GM23338 (cell line): ENCODE measurements around the gene SLIT1. TPM values are rescaled to one million over a fixed set of nuclear protein-coding genes. Genes with fewer than 3 reads are reported as not detected.

Source experiments
- ATAC-seq: fragments of 200-7000 bp; cut with Tn5 transposase; 3 replicates; pipeline ENCODE4 v1.9.1; 2020
- DNase-seq: peaks from one replicate; pipeline ENCODE4 v3.0.0-alpha.2; 2015; ENCODE audit warnings: low spot score
- H2AFZ ChIP-seq: fragments of 200-600 bp; sonication (generic); 2 replicates; pipeline ENCODE4 v1.8.0; 2016; ENCODE audit warnings: antibody characterized with exemption, mild to moderate bottlenecking, moderate library complexity
- H3F3A ChIP-seq: fragments of 200-600 bp; sonication (generic); replicated peaks from 2 replicates; pipeline ENCODE4 v1.8.0; 2017; ENCODE audit warnings: antibody characterized with exemption, mixed run types, low read depth
- H3K27ac ChIP-seq: fragments of 200-600 bp; sonication (generic); 2 replicates; pipeline ENCODE4 v1.6.1; 2016; ENCODE audit warnings: low read depth
- H3K27me3 ChIP-seq: fragments of 200-600 bp; sonication (generic); 2 replicates; pipeline ENCODE4 v1.8.0; 2016; ENCODE audit warnings: mild to moderate bottlenecking, mixed run types, moderate library complexity; ENCODE audit not compliant: insufficient read depth
- H3K36me3 ChIP-seq: fragments of 200-600 bp; sonication (generic); 2 replicates; pipeline ENCODE4 v1.8.0; 2016; ENCODE audit warnings: mild to moderate bottlenecking; ENCODE audit not compliant: insufficient read depth
- H3K4me1 ChIP-seq: fragments of 200-600 bp; sonication (generic); 2 replicates; pipeline ENCODE4 v1.8.0; 2016; ENCODE audit warnings: mild to moderate bottlenecking, moderate library complexity; ENCODE audit not compliant: insufficient read depth
- H3K4me2 ChIP-seq: fragments of 200-600 bp; sonication (generic); 2 replicates; pipeline ENCODE4 v1.7.1; 2017; ENCODE audit warnings: mixed run types
- H3K4me3 ChIP-seq: fragments of 200-600 bp; sonication (generic); 2 replicates; pipeline ENCODE4 v1.6.1; 2016; ENCODE audit warnings: mixed run types
- H3K79me2 ChIP-seq: fragments of 200-600 bp; sonication (generic); replicated peaks from 2 replicates; pipeline ENCODE4 v1.8.0; 2017; ENCODE audit warnings: mild to moderate bottlenecking; ENCODE audit not compliant: insufficient read depth
- H3K9me2 ChIP-seq: fragments of 200-600 bp; sonication (generic); 2 replicates; pipeline ENCODE4 v1.8.0; 2017; ENCODE audit not compliant: insufficient read depth
- H4K20me1 ChIP-seq: fragments of 200-600 bp; sonication (generic); replicated peaks from 2 replicates; pipeline ENCODE4 v1.8.0; 2017; ENCODE audit warnings: mild to moderate bottlenecking; ENCODE audit not compliant: insufficient read depth
- H3K27ac Mint-ChIP-seq: 2 replicates; pipeline ENCODE4 v1.8.0; 2020; ENCODE audit warnings: inconsistent platforms, mild to moderate bottlenecking, moderate library complexity, mixed read lengths
- H3K27me3 Mint-ChIP-seq: 3 replicates; pipeline ENCODE4 v1.8.0; 2022; ENCODE audit warnings: low read depth, mild to moderate bottlenecking, moderate library complexity, mixed read lengths, inconsistent platforms; ENCODE audit not compliant: insufficient read depth, poor library complexity
- H3K36me3 Mint-ChIP-seq: 3 replicates; pipeline ENCODE4 v1.8.0; 2021; ENCODE audit warnings: low read depth, mild to moderate bottlenecking, inconsistent platforms, moderate library complexity, mixed read lengths
- H3K4me1 Mint-ChIP-seq: 3 replicates; pipeline ENCODE4 v1.8.0; 2020; ENCODE audit warnings: mild to moderate bottlenecking, inconsistent platforms, mixed read lengths
- H3K4me3 Mint-ChIP-seq: 3 replicates; pipeline ENCODE4 v1.8.0; 2021; ENCODE audit warnings: moderate library complexity, mild to moderate bottlenecking, inconsistent platforms, mixed read lengths
- H3K9me3 Mint-ChIP-seq: 3 replicates; pipeline ENCODE4 v1.8.0; 2020; ENCODE audit warnings: moderate library complexity, mild to moderate bottlenecking, inconsistent platforms, mixed read lengths
- CREB1 ChIP-seq: fragments of 250-450 bp; sonication (Bioruptor Pico); IDR thresholded peaks from 2 replicates; pipeline ENCODE4 v1.5.0; 2020; ENCODE audit warnings: low read depth, mild to moderate bottlenecking, moderate library complexity
- EZH2 ChIP-seq: fragments of 200-600 bp; sonication (generic); IDR thresholded peaks from one replicate; pipeline ENCODE4 v1.8.0; 2017; ENCODE audit warnings: antibody characterized with exemption, mild to moderate bottlenecking, low read depth; ENCODE audit not compliant: unreplicated experiment
- EZH2phosphoT487 ChIP-seq: fragments of 200-600 bp; sonication (generic); IDR thresholded peaks from one replicate; pipeline ENCODE4 v1.8.1; 2018; ENCODE audit warnings: antibody characterized with exemption; ENCODE audit not compliant: unreplicated experiment
- JUNB ChIP-seq: IDR thresholded peaks from one replicate; pipeline ENCODE4 v1.6.1; 2016; ENCODE audit warnings: antibody characterized with exemption; ENCODE audit not compliant: unreplicated experiment
- POLR2AphosphoS5 ChIP-seq: IDR thresholded peaks from 2 replicates; pipeline ENCODE4 v1.6.1; 2016; ENCODE audit warnings: antibody characterized with exemption, low read depth
- polyA plus RNA-seq: library from polyadenylated mRNA; unstranded; fragments of >200 nt; fragmentation: Nextera tagmentation; extraction: Ambion mirVana; gene quantifications from 2 replicates; pipeline ENCODE4 v1.2.1, GENCODE V29; 2016
- total RNA-seq: library from RNA; depleted of rRNA; stranded (reverse); fragments of >200 nt; shearing (Covaris generic); gene quantifications from 2 replicates; pipeline ENCODE4 v1.2.3, GENCODE V29; 2014
- TF ChIP-seq, protein P1 (sequence below): fragments of 250-450 bp; sonication (Bioruptor Pico); IDR thresholded peaks from 2 replicates; pipeline ENCODE4 v1.5.0; 2020; ENCODE audit warnings: mild to moderate bottlenecking, moderate library complexity
- TF ChIP-seq, protein P2 (sequence below): IDR thresholded peaks from 2 replicates; pipeline ENCODE4 v1.6.1; 2016; ENCODE audit warnings: antibody characterized with exemption
- TF ChIP-seq, protein P3 (sequence below), 2 experiments: fragments of 200-600 bp in 1 of 2; sonication (generic) in 1 of 2; conservative IDR thresholded peaks; 2 replicates each; pipeline versions ENCODE4 v1.5.1 to v1.6.1; 2016 to 2017; ENCODE audit warnings: antibody characterized with exemption in 2 of 2, low read depth in 2 of 2, mild to moderate bottlenecking in 2 of 2, moderate library complexity in 1 of 2

Gene SLIT1
- total and polyA plus RNA-seq, 2 experiments from 2014 or later: 0.76 to 1.7 TPM

DNA sequence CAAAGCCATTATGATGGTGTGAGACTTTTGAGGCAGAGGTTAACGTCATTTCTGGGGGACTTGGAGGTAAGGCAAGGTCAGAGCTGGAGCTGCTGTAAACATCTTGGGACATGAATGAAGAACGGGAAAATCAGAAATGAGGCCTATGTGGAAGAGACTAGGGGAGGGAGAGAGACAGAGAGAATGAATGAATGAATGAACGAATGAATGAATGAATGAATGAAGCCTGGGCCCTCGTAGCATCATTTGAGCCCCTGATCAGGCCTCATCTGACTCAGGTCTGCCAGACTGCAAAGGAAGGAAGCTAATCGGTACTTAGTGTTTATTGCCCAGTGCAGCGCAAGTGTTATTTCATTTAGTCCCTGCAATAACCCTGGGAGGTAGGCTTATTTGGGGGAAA lies 79.6 kb downstream of the SLIT1 start:
- H3K27me3 ChIP-seq: no peaks in the 10 kb centered on the region
- no peaks in the 10 kb centered on the region for H4K20me1 ChIP-seq
- no peak overlapping the region for H3K4me2 ChIP-seq
- H3K27ac ChIP-seq: no peak overlapping the region
- no peak for DNase-seq
- peaks cover 4% of the 10 kb centered on the region; the same call in 1 of the 2 replicates for H3K4me1 ChIP-seq
- no peaks in the 10 kb centered on the region for H3K79me2 ChIP-seq
- Mint-ChIP-seq H3K4me1 (peaks cover 18% of the 10 kb centered on the region), H3K4me3 (no peak overlapping the region), H3K27ac (no peak overlapping the region), H3K9me3 (no peaks in the 10 kb centered on the region), H3K36me3 (no peaks in the 10 kb centered on the region), H3K27me3 (peaks cover 17% of the 10 kb centered on the region)
- TF ChIP-seq, protein P1, sequence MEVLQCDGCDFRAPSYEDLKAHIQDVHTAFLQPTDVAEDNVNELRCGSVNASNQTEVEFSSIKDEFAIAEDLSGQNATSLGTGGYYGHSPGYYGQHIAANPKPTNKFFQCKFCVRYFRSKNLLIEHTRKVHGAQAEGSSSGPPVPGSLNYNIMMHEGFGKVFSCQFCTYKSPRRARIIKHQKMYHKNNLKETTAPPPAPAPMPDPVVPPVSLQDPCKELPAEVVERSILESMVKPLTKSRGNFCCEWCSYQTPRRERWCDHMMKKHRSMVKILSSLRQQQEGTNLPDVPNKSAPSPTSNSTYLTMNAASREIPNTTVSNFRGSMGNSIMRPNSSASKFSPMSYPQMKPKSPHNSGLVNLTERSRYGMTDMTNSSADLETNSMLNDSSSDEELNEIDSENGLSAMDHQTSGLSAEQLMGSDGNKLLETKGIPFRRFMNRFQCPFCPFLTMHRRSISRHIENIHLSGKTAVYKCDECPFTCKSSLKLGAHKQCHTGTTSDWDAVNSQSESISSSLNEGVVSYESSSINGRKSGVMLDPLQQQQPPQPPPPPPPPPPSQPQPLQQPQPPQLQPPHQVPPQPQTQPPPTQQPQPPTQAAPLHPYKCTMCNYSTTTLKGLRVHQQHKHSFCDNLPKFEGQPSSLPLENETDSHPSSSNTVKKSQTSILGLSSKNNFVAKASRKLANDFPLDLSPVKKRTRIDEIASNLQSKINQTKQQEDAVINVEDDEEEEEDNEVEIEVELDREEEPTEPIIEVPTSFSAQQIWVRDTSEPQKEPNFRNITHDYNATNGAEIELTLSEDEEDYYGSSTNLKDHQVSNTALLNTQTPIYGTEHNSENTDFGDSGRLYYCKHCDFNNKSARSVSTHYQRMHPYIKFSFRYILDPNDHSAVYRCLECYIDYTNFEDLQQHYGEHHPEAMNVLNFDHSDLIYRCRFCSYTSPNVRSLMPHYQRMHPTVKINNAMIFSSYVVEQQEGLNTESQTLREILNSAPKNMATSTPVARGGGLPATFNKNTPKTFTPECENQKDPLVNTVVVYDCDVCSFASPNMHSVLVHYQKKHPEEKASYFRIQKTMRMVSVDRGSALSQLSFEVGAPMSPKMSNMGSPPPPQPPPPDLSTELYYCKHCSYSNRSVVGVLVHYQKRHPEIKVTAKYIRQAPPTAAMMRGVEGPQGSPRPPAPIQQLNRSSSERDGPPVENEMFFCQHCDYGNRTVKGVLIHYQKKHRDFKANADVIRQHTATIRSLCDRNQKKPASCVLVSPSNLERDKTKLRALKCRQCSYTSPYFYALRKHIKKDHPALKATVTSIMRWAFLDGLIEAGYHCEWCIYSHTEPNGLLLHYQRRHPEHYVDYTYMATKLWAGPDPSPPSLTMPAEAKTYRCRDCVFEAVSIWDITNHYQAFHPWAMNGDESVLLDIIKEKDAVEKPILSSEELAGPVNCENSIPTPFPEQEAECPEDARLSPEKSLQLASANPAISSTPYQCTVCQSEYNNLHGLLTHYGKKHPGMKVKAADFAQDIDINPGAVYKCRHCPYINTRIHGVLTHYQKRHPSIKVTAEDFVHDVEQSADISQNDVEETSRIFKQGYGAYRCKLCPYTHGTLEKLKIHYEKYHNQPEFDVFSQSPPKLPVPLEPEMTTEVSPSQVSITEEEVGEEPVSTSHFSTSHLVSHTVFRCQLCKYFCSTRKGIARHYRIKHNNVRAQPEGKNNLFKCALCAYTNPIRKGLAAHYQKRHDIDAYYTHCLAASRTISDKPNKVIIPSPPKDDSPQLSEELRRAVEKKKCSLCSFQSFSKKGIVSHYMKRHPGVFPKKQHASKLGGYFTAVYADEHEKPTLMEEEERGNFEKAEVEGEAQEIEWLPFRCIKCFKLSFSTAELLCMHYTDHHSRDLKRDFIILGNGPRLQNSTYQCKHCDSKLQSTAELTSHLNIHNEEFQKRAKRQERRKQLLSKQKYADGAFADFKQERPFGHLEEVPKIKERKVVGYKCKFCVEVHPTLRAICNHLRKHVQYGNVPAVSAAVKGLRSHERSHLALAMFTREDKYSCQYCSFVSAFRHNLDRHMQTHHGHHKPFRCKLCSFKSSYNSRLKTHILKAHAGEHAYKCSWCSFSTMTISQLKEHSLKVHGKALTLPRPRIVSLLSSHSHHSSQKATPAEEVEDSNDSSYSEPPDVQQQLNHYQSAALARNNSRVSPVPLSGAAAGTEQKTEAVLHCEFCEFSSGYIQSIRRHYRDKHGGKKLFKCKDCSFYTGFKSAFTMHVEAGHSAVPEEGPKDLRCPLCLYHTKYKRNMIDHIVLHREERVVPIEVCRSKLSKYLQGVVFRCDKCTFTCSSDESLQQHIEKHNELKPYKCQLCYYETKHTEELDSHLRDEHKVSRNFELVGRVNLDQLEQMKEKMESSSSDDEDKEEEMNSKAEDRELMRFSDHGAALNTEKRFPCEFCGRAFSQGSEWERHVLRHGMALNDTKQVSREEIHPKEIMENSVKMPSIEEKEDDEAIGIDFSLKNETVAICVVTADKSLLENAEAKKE (CRISPR knock-in tag): no peak
- TF ChIP-seq, protein P2, sequence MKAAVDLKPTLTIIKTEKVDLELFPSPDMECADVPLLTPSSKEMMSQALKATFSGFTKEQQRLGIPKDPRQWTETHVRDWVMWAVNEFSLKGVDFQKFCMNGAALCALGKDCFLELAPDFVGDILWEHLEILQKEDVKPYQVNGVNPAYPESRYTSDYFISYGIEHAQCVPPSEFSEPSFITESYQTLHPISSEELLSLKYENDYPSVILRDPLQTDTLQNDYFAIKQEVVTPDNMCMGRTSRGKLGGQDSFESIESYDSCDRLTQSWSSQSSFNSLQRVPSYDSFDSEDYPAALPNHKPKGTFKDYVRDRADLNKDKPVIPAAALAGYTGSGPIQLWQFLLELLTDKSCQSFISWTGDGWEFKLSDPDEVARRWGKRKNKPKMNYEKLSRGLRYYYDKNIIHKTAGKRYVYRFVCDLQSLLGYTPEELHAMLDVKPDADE: no peak
- TF ChIP-seq JUNB: no peak
- TF ChIP-seq EZH2phosphoT487: no peak
- H2AFZ ChIP-seq: no peak overlapping the region
- no peaks in the 10 kb centered on the region for H3F3A ChIP-seq
- H3K4me3 ChIP-seq: no peak overlapping the region
- H3K9me2 ChIP-seq: no peaks in the 10 kb centered on the region
- no peaks in the 10 kb centered on the region for H3K36me3 ChIP-seq
- ATAC-seq: no peak

DNA sequence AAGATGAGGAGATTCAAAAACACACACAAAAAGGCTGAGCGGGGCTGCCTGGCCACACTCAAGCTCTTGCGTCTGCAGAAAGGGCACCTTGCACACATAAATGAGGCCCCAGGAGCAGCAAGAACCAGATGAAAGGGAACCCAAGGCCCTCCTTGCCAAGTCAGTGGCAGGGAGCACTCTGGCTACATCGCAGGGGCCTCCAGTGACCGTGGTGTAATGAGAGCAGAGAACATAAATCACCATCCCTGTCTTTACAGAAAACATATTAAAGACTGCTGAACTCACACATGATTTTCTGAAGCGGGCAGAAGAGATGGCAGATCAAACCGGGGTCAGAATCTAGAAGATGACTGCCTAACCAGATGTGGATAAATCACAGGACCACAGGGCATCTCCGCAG lies 80.5 kb downstream of the SLIT1 start:
- no peak for DNase-seq
- no peak overlapping the region for H3K4me3 Mint-ChIP-seq
- peaks cover 16% of the 10 kb centered on the region for H3K27me3 Mint-ChIP-seq
- H3K27ac Mint-ChIP-seq: no peak overlapping the region
- H3K4me1 Mint-ChIP-seq: peaks cover 25% of the 10 kb centered on the region
- no peak overlapping the region for H2AFZ ChIP-seq
- H3K4me2 ChIP-seq: no peak overlapping the region
- no peak for ATAC-seq
- H3K79me2 ChIP-seq: no peaks in the 10 kb centered on the region
- H3K4me1 ChIP-seq: peaks cover 13% of the 10 kb centered on the region
- H3K27ac ChIP-seq: no peak overlapping the region
- no peaks in the 10 kb centered on the region for H3K36me3 ChIP-seq
- TF ChIP-seq, protein P2: no peak
- TF ChIP-seq CREB1: no peak
- no peak for TF ChIP-seq EZH2phosphoT487
- TF ChIP-seq, protein P3, sequence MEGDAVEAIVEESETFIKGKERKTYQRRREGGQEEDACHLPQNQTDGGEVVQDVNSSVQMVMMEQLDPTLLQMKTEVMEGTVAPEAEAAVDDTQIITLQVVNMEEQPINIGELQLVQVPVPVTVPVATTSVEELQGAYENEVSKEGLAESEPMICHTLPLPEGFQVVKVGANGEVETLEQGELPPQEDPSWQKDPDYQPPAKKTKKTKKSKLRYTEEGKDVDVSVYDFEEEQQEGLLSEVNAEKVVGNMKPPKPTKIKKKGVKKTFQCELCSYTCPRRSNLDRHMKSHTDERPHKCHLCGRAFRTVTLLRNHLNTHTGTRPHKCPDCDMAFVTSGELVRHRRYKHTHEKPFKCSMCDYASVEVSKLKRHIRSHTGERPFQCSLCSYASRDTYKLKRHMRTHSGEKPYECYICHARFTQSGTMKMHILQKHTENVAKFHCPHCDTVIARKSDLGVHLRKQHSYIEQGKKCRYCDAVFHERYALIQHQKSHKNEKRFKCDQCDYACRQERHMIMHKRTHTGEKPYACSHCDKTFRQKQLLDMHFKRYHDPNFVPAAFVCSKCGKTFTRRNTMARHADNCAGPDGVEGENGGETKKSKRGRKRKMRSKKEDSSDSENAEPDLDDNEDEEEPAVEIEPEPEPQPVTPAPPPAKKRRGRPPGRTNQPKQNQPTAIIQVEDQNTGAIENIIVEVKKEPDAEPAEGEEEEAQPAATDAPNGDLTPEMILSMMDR (conservative IDR thresholded peaks at IDR 0.05; ENCODE audit: low read depth in 2 of 2): no peak
- no peak for TF ChIP-seq EZH2
- no peak for TF ChIP-seq POLR2AphosphoS5
- H3K27me3 ChIP-seq: no peaks in the 10 kb centered on the region
- H3K36me3 Mint-ChIP-seq: no peaks in the 10 kb centered on the region
- H3K4me3 ChIP-seq: no peak overlapping the region
- H3K9me3 Mint-ChIP-seq: no peaks in the 10 kb centered on the region
- H4K20me1 ChIP-seq: no peaks in the 10 kb centered on the region
- no peaks in the 10 kb centered on the region for H3F3A ChIP-seq
- H3K9me2 ChIP-seq: no peaks in the 10 kb centered on the region
